PC-9 (cell line): ENCODE measurements around the gene RAET1E.

Experiments
- CTCF ChIP-seq: fragments of 200-600 bp; sonication (generic); conservative IDR thresholded peaks from 2 replicates; pipeline ENCODE4 v1.6.1; 2017; ENCODE audit warnings: mixed run types, antibody characterized with exemption, mild to moderate bottlenecking, moderate library complexity
- EZH2 ChIP-seq: fragments of 200-600 bp; sonication (generic); IDR thresholded peaks from 2 replicates; pipeline ENCODE4 v1.8.0; 2017; ENCODE audit warnings: antibody characterized with exemption, low read depth

DNA sequence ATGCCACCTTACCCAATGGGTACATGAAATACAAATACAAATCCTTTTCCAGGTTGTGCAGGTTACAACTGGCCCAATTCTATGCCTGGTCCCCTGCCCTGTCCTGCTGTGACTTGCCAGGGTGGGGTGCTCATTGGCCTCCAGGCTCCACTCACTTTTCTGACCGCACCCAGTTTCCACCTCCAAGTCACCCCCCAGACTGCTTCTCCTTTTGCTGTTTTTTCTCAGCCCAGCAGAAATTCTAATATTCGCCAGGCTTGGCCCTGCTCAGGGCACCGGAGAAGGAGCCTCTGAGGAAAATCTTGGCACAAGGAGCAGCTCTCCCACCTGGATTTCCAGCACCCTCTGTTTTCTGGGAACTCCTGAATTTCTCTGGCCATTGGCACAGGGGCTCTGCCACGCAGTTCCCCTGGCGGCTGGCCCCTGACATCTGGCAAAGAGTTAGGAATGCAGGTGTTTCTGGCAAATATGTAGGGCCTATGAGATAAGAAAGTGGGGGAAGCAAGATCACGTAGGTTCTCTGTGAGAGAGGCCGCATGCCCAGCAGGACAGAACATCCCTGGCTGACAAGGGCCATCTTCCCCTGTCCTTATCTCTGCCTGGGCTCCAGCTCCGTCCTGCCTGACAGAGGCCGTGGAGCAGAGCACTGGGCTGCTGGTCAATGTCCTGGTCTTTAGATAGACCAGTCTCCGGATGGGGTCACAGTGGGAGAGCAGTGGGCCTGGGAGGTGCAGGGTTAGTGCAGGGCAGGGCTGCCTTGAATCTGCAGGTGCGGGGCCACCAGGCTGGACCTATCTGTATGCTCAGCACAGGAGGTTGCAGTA, 2.9 kb upstream of the RAET1E start:
- TF ChIP-seq CTCF, result no peak
- no peak for TF ChIP-seq EZH2
